K562 (cell line): Measurements from ENCODE around the gene ECE2. TPM values are rescaled to one million over a fixed set of nuclear protein-coding genes. Genes with fewer than 3 reads are reported as not detected.
A peak's percentile ranks its signal among the peaks of the same experiment; 100 is the strongest.

Experiments
- ADNP ChIP-seq: fragments of 200-800 bp; sonication (Bioruptor generic); IDR thresholded peaks from 2 replicates; pipeline ENCODE4 v1.6.1; 2016; ENCODE audit warnings: missing genetic modification characterization, missing compliant biosample characterization
- C11orf30 ChIP-seq: fragments of 450-650 bp; IDR thresholded peaks from 2 replicates; pipeline ENCODE4 v1.6.1; 2016; ENCODE audit warnings: low read depth, mild to moderate bottlenecking
- HDGF ChIP-seq: fragments of 450-650 bp; IDR thresholded peaks from 2 replicates; pipeline ENCODE4 v1.6.1; 2016
- KAT7 ChIP-seq: sonication (generic); formaldehyde crosslinking; IDR thresholded peaks from 2 replicates; pipeline ENCODE4 v1.8.0; 2022; ENCODE audit warnings: missing genetic modification reagents, mild to moderate bottlenecking, borderline replicate concordance
- KAT8 ChIP-seq: fragments of 450-650 bp; IDR thresholded peaks from 2 replicates; pipeline ENCODE4 v1.6.1; 2016; ENCODE audit warnings: low read depth, mild to moderate bottlenecking
- MTA2 ChIP-seq: fragments of 450-650 bp; IDR thresholded peaks from 2 replicates; pipeline ENCODE4 v1.6.1; 2016; ENCODE audit warnings: low read depth
- NFYB ChIP-seq: IDR thresholded peaks from 2 replicates; pipeline ENCODE4 v1.6.1; 2011; ENCODE audit warnings: mild to moderate bottlenecking, moderate library complexity; ENCODE audit not compliant: insufficient read length; ENCODE audit errors: extremely low read depth
- PBX2 ChIP-seq, 2 experiments: IDR thresholded peaks in 1 of 2; conservative IDR thresholded peaks in 1 of 2; 2 replicates each; pipeline ENCODE4 v1.6.1; 2016; ENCODE audit warnings: low read depth in 2 of 2, mild to moderate bottlenecking in 1 of 2, missing compliant biosample characterization in 1 of 2, missing genetic modification characterization in 1 of 2, moderate library complexity in 1 of 2
- RBM39 ChIP-seq: fragments of 200-400 bp; formaldehyde crosslinking; optimal IDR thresholded peaks from 2 replicates; pipeline ENCODE3; 2018; ENCODE audit warnings: low read depth, low read length
- SMAD4 ChIP-seq: fragments of 250-450 bp; sonication (Bioruptor Pico); conservative IDR thresholded peaks from 2 replicates; pipeline ENCODE4 v1.8.0; 2021; ENCODE audit warnings: inconsistent platforms, mild to moderate bottlenecking, moderate library complexity
- SNIP1 ChIP-seq: fragments of 450-650 bp; IDR thresholded peaks from 2 replicates; pipeline ENCODE4 v1.7.1; 2017; ENCODE audit warnings: low read depth, mild to moderate bottlenecking
- STAT6 ChIP-seq: sonication (generic); formaldehyde crosslinking; IDR thresholded peaks from 2 replicates; pipeline ENCODE4 v1.8.1; 2023; ENCODE audit warnings: mild to moderate bottlenecking, missing genetic modification reagents
- ZC3H11A ChIP-seq: IDR thresholded peaks from 2 replicates; pipeline ENCODE4 v1.6.1; 2012; ENCODE audit warnings: low read depth, low read length, improper control_type of control experiment
- ZNF212 ChIP-seq: fragments of 450-650 bp; formaldehyde crosslinking; IDR thresholded peaks from 2 replicates; pipeline ENCODE4 v1.4.0; 2020; ENCODE audit warnings: mild to moderate bottlenecking
- ZNF263 ChIP-seq: sonication (generic); formaldehyde crosslinking; IDR thresholded peaks from 2 replicates; pipeline ENCODE4 v1.8.0; 2022; ENCODE audit warnings: mild to moderate bottlenecking, missing genetic modification reagents, borderline replicate concordance
- ZNF780A ChIP-seq: fragments of 250-450 bp; sonication (Bioruptor Pico); IDR thresholded peaks from 2 replicates; pipeline ENCODE4 v1.5.0; 2021; ENCODE audit warnings: mild to moderate bottlenecking
- polyA plus RNA-seq, 8 experiments: library from polyadenylated mRNA; depleted of rRNA in 4 of 8; stranded (reverse) in 5 of 8; unstranded in 3 of 8; fragments of >200 nt; fragmentation: Nextera tagmentation in 2 of 8; fragmentation: Illumina TruSeq in 1 of 8; extraction: Ambion mirVana in 2 of 8; extraction: Trizol in 1 of 8; gene quantifications; 2 replicates each; pipeline versions ENCODE4 v1.2.1 to v1.2.3, GENCODE V29; 2011 to 2014; ENCODE audit warnings: inconsistent platforms in 1 of 8, missing spikeins in 1 of 8
- total RNA-seq, 7 experiments: library from RNA; depleted of rRNA in 6 of 7; stranded (reverse); fragments of >200 nt in 6 of 7; fragmentation: Illumina TruSeq in 2 of 7; extraction: Trizol in 2 of 7; gene quantifications; 2 replicates each; pipeline versions ENCODE4 v1.2.1 to v1.2.3, GENCODE V29; 2011 to 2021; ENCODE audit warnings: low replicate concordance in 1 of 7
- TF ChIP-seq, protein P1 (sequence below): fragments of 250-450 bp; sonication (Bioruptor Pico); IDR thresholded peaks from 2 replicates; pipeline ENCODE4 v1.8.0; 2022; ENCODE audit warnings: moderate library complexity, mild to moderate bottlenecking, inconsistent platforms
- TF ChIP-seq, protein P2 (sequence below), 3 experiments: fragments of 200-800 bp in 1 of 3; sonication (Bioruptor generic) in 1 of 3; sonication (generic) in 1 of 3; formaldehyde crosslinking in 1 of 3; IDR thresholded peaks; 2 replicates each; pipeline versions ENCODE4 v1.6.1 to v1.8.0; 2016 to 2022; ENCODE audit warnings: mild to moderate bottlenecking in 2 of 3, missing compliant biosample characterization in 2 of 3, missing genetic modification characterization in 2 of 3, missing genetic modification reagents in 1 of 3

ECE2 gene
- total and polyA plus RNA-seq, 9 of the 15 experiments (the other 6 are each of a cell fraction or from before 2014, with no cell fraction given), result not detected

DNA sequence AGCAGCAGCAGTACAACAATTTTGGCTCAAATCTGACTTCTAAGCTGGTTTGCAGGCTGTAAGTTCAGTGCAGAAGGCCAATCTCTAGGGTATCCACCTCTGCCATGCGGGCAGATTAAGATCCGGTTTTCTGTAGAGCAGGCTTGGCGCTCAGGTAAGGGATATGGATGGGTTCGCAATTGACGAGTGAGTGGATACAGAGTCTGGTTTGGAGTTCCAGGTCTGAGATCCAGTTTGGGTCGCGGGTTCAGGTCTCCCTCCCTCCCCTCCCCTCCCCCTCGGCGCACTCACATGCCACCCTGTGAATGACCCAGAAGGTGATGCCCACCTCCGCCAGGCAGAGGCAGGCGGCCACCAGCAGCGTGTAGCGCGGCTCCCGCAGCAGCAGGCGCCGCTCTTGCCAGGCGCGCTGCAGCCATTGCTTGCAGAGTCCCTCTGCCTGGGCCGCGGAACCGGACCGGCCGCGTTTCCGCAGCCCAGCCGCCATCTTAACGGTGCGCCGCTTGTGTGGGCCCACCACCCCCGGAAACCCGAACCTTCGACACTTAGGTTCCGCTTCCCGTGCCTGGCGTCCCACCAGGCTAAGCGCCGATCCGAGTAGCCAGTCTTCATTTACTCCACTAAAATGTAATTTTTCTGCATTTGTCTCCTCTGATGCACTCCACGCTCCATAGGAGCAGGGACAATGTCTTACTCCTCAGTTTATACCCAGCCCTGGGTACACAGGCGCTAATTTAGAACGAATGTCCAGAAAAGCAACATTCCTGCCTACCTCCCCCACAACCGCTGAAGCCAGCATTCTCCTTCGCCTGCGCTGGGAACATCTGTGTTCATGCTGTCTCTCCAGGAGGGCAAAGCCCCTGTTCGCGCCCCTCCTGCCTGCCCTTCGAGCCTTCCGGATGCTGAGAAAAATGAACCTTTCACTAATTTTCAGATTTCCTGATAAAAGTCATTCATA, 27.1 kb upstream of the ECE2 start, which contains the start of gene ALG3 (continued):
- TF ChIP-seq KAT7 (peak; percentile 94), MTA2 (no peak), NFYB (no peak), STAT6 (CRISPR knock-in tag) (no peak; the same call in 1 of the 2 replicates), ZNF212 (CRISPR knock-in tag) (0 out of 2 replicates have a peak, but pooled peaks have one; percentile 53), RBM39 (no peak), SNIP1 (no peak), HDGF (no peak), ZNF263 (CRISPR knock-in tag) (peak; percentile 38; the same call in 1 of the 2 replicates), ADNP (no peak), SMAD4 (peak; percentile 46; the same call in 1 of the 2 replicates), KAT8 (no peak), ZC3H11A (0 out of 2 replicates have a peak, but pooled peaks have one; percentile 76), PBX2 (CRISPR knock-in tag; IDR thresholded peaks at IDR 0.05; ENCODE audit: low read depth) (no peak), PBX2 (tag; conservative IDR thresholded peaks at IDR 0.05; ENCODE audit: low read depth) (no peak), C11orf30 (peak; percentile 95), ZNF780A (CRISPR knock-in tag) (no peak)
- TF ChIP-seq, protein P1, sequence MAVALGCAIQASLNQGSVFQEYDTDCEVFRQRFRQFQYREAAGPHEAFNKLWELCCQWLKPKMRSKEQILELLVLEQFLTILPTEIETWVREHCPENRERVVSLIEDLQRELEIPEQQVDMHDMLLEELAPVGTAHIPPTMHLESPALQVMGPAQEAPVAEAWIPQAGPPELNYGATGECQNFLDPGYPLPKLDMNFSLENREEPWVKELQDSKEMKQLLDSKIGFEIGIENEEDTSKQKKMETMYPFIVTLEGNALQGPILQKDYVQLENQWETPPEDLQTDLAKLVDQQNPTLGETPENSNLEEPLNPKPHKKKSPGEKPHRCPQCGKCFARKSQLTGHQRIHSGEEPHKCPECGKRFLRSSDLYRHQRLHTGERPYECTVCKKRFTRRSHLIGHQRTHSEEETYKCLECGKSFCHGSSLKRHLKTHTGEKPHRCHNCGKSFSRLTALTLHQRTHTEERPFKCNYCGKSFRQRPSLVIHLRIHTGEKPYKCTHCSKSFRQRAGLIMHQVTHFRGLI (CRISPR knock-in tag), result no peak
- TF ChIP-seq, protein P2, sequence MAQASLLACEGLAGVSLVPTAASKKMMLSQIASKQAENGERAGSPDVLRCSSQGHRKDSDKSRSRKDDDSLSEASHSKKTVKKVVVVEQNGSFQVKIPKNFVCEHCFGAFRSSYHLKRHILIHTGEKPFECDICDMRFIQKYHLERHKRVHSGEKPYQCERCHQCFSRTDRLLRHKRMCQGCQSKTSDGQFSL (CRISPR knock-in tag; IDR thresholded peaks at IDR 0.05), result 0 out of 2 replicates have a peak, but pooled peaks have one; percentile 12
- TF ChIP-seq, protein P2 (tag; IDR thresholded peaks at IDR 0.05), result no peak
